Mammary epithelial cell (primary cell): Measurements from ENCODE around the gene YPEL2.

ENCODE experiments used
- CTCF ChIP-seq, 2 donors: IDR thresholded peaks in 1 of 2; conservative IDR thresholded peaks in 1 of 2; 2 replicates each; pipeline ENCODE4 v1.5.1; 2011 to 2012; ENCODE audit warnings: inconsistent platforms in 2 of 2, low read length in 2 of 2, mild to moderate bottlenecking in 2 of 2, control low read depth in 1 of 2, low read depth in 1 of 2; ENCODE audit not compliant: insufficient read depth in 1 of 2; ENCODE audit errors: extremely low read depth in 1 of 2
- EZH2 ChIP-seq: IDR thresholded peaks from 2 replicates; pipeline ENCODE4 v1.6.1; 2012; ENCODE audit warnings: low read length, inconsistent platforms, borderline replicate concordance

GRCh38 chr17:59292174-59292523 lies 39.3 kb upstream of the YPEL2 start:
- TF ChIP-seq CTCF (conservative IDR thresholded peaks at IDR 0.05 in 1 of 2, IDR thresholded peaks at IDR 0.05 in 1 of 2; ENCODE audit: extremely low read depth in 1 of 2, insufficient read depth in 1 of 2, low read depth in 1 of 2, low read length in 2 of 2) = no peak
- no peak for TF ChIP-seq EZH2
